ENCODE measurements around the gene SPINDOC. TPM values are rescaled to one million over a fixed set of nuclear protein-coding genes. Genes with fewer than 3 reads are reported as not detected.
A peak's percentile ranks its signal among the peaks of the same experiment; 100 is the strongest.

Gene SPINDOC
- total RNA-seq, 1 experiment from 2014 or later, result 121 TPM

GRCh38 chr11:63764679-63765647, 48.3 kb upstream of the SPINDOC start:
- DNase-seq, result peak; percentile 77
- peaks cover 2% of the 10 kb centered on the region for H3K79me1 ChIP-seq (ENCODE audit: insufficient read depth, low read depth, low read length, poor library complexity, severe bottlenecking)
- H2AK5ac ChIP-seq (ENCODE audit: insufficient read length, low read length), result no peak overlapping the region
- Mint-ChIP-seq H3K27me3 (ENCODE audit: low read depth) (peaks cover 2% of the 10 kb centered on the region), H3K9me3 (0 out of 5 replicates have a peak, but pooled peaks cover 0 to 2% of the 10 kb centered on the region in 2 experiments), H3K36me3 (ENCODE audit: insufficient read depth in 1 of 3, low read depth in 3 of 3) (peaks cover 0 to 36% (median 5%) of the 10 kb centered on the region in 3 experiments; a peak in 5 of 7 replicates), H3K4me1 (peaks cover 46 to 48% of the 10 kb centered on the region in 2 experiments), H3K4me3 (peak overlapping the region; percentile 73 to 92; a peak in 4 of 5 replicates), H3K27ac (peak overlapping the region in 1 of 3 experiments; percentile 96; a peak in 2 of 7 replicates)
- no peak overlapping the region for H3K23ac ChIP-seq (ENCODE audit: insufficient read length, low read depth, low read length)
- peaks cover 32% of the 10 kb centered on the region for H3K23me2 ChIP-seq (ENCODE audit: insufficient read length, low read depth, low read length, poor library complexity, severe bottlenecking)
- H2AFZ ChIP-seq (ENCODE audit: low read length), result no peak overlapping the region
- H3K56ac ChIP-seq (ENCODE audit: insufficient read length, low read depth, low read length), result no peak overlapping the region
- no peak overlapping the region for H2BK12ac ChIP-seq (ENCODE audit: insufficient read length, low read depth, low read length)
- H2BK5ac ChIP-seq (ENCODE audit: insufficient read length, low read length), result no peak overlapping the region
- no peak overlapping the region for H3T11ph ChIP-seq (ENCODE audit: low read length)
- H2BK20ac ChIP-seq (ENCODE audit: low read depth, low read length, poor library complexity, severe bottlenecking), result no peak overlapping the region
- no peaks in the 10 kb centered on the region; the same call in 1 of the 2 replicates for H3K4me1 ChIP-seq (ENCODE audit: insufficient read depth, low read length)
- H3K4ac ChIP-seq (ENCODE audit: low read depth, low read length), result no peak overlapping the region
- H3K79me2 ChIP-seq (ENCODE audit: insufficient read depth, low read length), result peaks cover 5% of the 10 kb centered on the region; the same call in 1 of the 2 replicates
- no peaks in the 10 kb centered on the region for H3K27me3 ChIP-seq (ENCODE audit: insufficient read depth, low read length)
- no peak overlapping the region for H3K4me2 ChIP-seq (ENCODE audit: insufficient read depth, insufficient read length, low read length)
- TF ChIP-seq CTCF (conservative IDR thresholded peaks at IDR 0.05), result no peak
- H2BK120ac ChIP-seq (ENCODE audit: low read depth, low read length, poor library complexity, severe bottlenecking), result no peak overlapping the region
- H3K9ac ChIP-seq (ENCODE audit: extremely low read depth, insufficient read length, low read length), result no peak overlapping the region
- no peak overlapping the region for H3K14ac ChIP-seq (ENCODE audit: insufficient read depth, low read length)
- H4K91ac ChIP-seq (ENCODE audit: insufficient read length, low read depth, low read length), result no peak overlapping the region
- H3K18ac ChIP-seq (ENCODE audit: insufficient read length, low read depth, low read length), result no peak overlapping the region
- H4K20me1 ChIP-seq (ENCODE audit: control insufficient read depth, insufficient read depth, insufficient read length), result no peaks in the 10 kb centered on the region
- H2BK15ac ChIP-seq (ENCODE audit: low read depth, low read length), result no peak overlapping the region
- H4K8ac ChIP-seq (replicated peaks; ENCODE audit: insufficient read length, low read depth, low read length), result no peak overlapping the region
- no peak overlapping the region for H3K27ac ChIP-seq (ENCODE audit: insufficient read length, low read depth, low read length)
- no CpG with 5 or more reads among the region's 30 CpGs for WGBS (ENCODE audit: extremely low coverage, insufficient read length, low lambda C conversion rate)
- no peaks in the 10 kb centered on the region for H3K9me3 ChIP-seq (ENCODE audit: control insufficient read depth, low read depth, low read length)
- no peak overlapping the region for H4K5ac ChIP-seq (ENCODE audit: insufficient read length, low read depth, low read length)

Measured in H9 (cell line).